GM23248 (cell line): ENCODE data around the gene DIDO1.

ENCODE experiments used
- EZH2 ChIP-seq: fragments of 200-600 bp; sonication (generic); IDR thresholded peaks from 2 replicates; pipeline ENCODE4 v1.6.1; 2018; ENCODE audit warnings: antibody characterized with exemption, mild to moderate bottlenecking; ENCODE audit not compliant: insufficient read depth, poor library complexity, severe bottlenecking
- EZH2phosphoT487 ChIP-seq: fragments of 200-600 bp; sonication (generic); IDR thresholded peaks from 2 replicates; pipeline ENCODE4 v1.6.1; 2018; ENCODE audit warnings: antibody characterized with exemption, moderate library complexity, mild to moderate bottlenecking, low read depth; ENCODE audit not compliant: insufficient read depth

GRCh38 chr20:62873280-62873679 lies 53.0 kb downstream of the DIDO1 start:
- TF ChIP-seq EZH2: no peak
- TF ChIP-seq EZH2phosphoT487: no peak
